ENCODE data around the gene FRRS1L. TPM values are rescaled to one million over a fixed set of nuclear protein-coding genes. Genes with fewer than 3 reads are reported as not detected.
A peak's percentile ranks its signal among the peaks of the same experiment; 100 is the strongest.

FRRS1L gene
- total RNA-seq, 1 experiment from 2014 or later = 1.0 TPM

GRCh38 chr9:109205526-109205925, 38.5 kb upstream of the FRRS1L start:
- Mint-ChIP-seq H3K36me3 (no peaks in the 10 kb centered on the region), H3K9me3 (no peaks in the 10 kb centered on the region), H3K27ac (no peak overlapping the region), H3K4me3 (no peak overlapping the region), H3K27me3 (ENCODE audit: low read depth) (no peaks in the 10 kb centered on the region; the same call in 1 of the 2 replicates), H3K4me1 (no peaks in the 10 kb centered on the region)
- ATAC-seq (peak; percentile 33; the same call in 1 of the 2 replicates), DNase-seq (ENCODE audit: low spot score) (no peak)
- CTCF ChIA-PET = interaction anchor here (1.8 to 2.1 kb wide), 2 partner anchors 13 to 22 kb away, joined by 6 to 10 read pairs; no protein-coding TSS in a partner anchor
- POLR2A ChIA-PET = no interaction called here
- no peak for TF ChIP-seq ARID4B (CRISPR knock-in tag; IDR thresholded peaks at IDR 0.05; ENCODE audit: borderline replicate concordance)
- no peak for TF ChIP-seq ZNF671 (CRISPR knock-in tag; IDR thresholded peaks at IDR 0.05)
- no peak for TF ChIP-seq ZNF512 (CRISPR knock-in tag; IDR thresholded peaks at IDR 0.05; ENCODE audit: borderline replicate concordance)
- TF ChIP-seq ZNF425 (CRISPR knock-in tag; conservative IDR thresholded peaks at IDR 0.05) = no peak
- TF ChIP-seq HMGXB4 (CRISPR knock-in tag; IDR thresholded peaks at IDR 0.05) = no peak
- no peak for TF ChIP-seq JAZF1 (CRISPR knock-in tag; IDR thresholded peaks at IDR 0.05)
- TF ChIP-seq ATF3 (CRISPR knock-in tag; conservative IDR thresholded peaks at IDR 0.05) = no peak

GRCh38 chr9:109203761-109204360, 36.8 kb upstream of the FRRS1L start:
- H3K36me3 Mint-ChIP-seq = no peaks in the 10 kb centered on the region
- no peaks in the 10 kb centered on the region for H3K27me3 Mint-ChIP-seq (ENCODE audit: low read depth)

More at GRCh38 chr9:109203761-109204360, 36.8 kb upstream of the FRRS1L start:
- CTCF ChIA-PET = no interaction called here
- Mint-ChIP-seq H3K27ac (no peak overlapping the region), H3K4me1 (no peaks in the 10 kb centered on the region), H3K4me3 (no peak overlapping the region), H3K9me3 (no peaks in the 10 kb centered on the region)
- POLR2A ChIA-PET = no interaction called here
- no peak for TF ChIP-seq RELA (CRISPR knock-in tag; IDR thresholded peaks at IDR 0.05; ENCODE audit: borderline replicate concordance)
- no peak for TF ChIP-seq JUN (CRISPR knock-in tag; IDR thresholded peaks at IDR 0.05)
- TF ChIP-seq ATF1 (CRISPR knock-in tag; IDR thresholded peaks at IDR 0.05) = no peak
- no peak for TF ChIP-seq SMAD3 (CRISPR knock-in tag; IDR thresholded peaks at IDR 0.05; ENCODE audit: borderline replicate concordance)
- no peak for TF ChIP-seq OVOL2 (CRISPR knock-in tag; IDR thresholded peaks at IDR 0.05; ENCODE audit: borderline replicate concordance)
- TF ChIP-seq CREM (CRISPR knock-in tag; IDR thresholded peaks at IDR 0.05) = no peak
- no peak for TF ChIP-seq ARID4B (CRISPR knock-in tag; IDR thresholded peaks at IDR 0.05; ENCODE audit: borderline replicate concordance)
- TF ChIP-seq TEAD1 (CRISPR knock-in tag; IDR thresholded peaks at IDR 0.05) = no peak
- TF ChIP-seq PRRX2 (CRISPR knock-in tag; IDR thresholded peaks at IDR 0.05) = no peak
- no peak for TF ChIP-seq ZNF219 (CRISPR knock-in tag; IDR thresholded peaks at IDR 0.05; ENCODE audit: borderline replicate concordance)
- DNase-seq (ENCODE audit: low spot score) = no peak
- ATAC-seq = no peak
